LNCaP clone FGC (cell line): Measurements from ENCODE around the gene CCDC157.

ENCODE experiments used
- DNase-seq: peaks from one replicate; pipeline ENCODE4 v3.0.0-alpha.2; 2011; ENCODE audit warnings: low read depth
- H3K4me3 ChIP-seq: 2 replicates; pipeline ENCODE4 v1.5.1; 2011; ENCODE audit warnings: mild to moderate bottlenecking, low read depth, low read length, control low read depth
- CTCF ChIP-seq: IDR thresholded peaks from 2 replicates; pipeline ENCODE4 v1.5.1; 2012; ENCODE audit warnings: mild to moderate bottlenecking; ENCODE audit not compliant: control insufficient read depth, insufficient read depth; ENCODE audit errors: extremely low read depth

CCDC157 gene

GRCh38 chr22:30425327-30425615, 68.5 kb downstream of the CCDC157 start:
- H3K4me3 ChIP-seq: peak overlapping the region; percentile 66
- DNase-seq: no peak
- no peak for TF ChIP-seq CTCF

GRCh38 chr22:30425616-30426387, 69.0 kb downstream of the CCDC157 start, which contains the start of gene MTFP1:
MTFP1 (plus strand) TSS chr22:30425768; CDS start chr22:30425880, 112 bp downstream.
- TF ChIP-seq CTCF: no peak
- no peak for DNase-seq

More at GRCh38 chr22:30425616-30426387, 69.0 kb downstream of the CCDC157 start, which contains the start of gene MTFP1:
- peak within 1 kb of the TSS; percentile 66 for H3K4me3 ChIP-seq
